Measurements from ENCODE around the gene OR51B2. TPM values are rescaled to one million over a fixed set of nuclear protein-coding genes. Genes with fewer than 3 reads are reported as not detected.

The OR51B2 gene
- total RNA-seq, 1 experiment from 2014 or later, result not detected

DNA sequence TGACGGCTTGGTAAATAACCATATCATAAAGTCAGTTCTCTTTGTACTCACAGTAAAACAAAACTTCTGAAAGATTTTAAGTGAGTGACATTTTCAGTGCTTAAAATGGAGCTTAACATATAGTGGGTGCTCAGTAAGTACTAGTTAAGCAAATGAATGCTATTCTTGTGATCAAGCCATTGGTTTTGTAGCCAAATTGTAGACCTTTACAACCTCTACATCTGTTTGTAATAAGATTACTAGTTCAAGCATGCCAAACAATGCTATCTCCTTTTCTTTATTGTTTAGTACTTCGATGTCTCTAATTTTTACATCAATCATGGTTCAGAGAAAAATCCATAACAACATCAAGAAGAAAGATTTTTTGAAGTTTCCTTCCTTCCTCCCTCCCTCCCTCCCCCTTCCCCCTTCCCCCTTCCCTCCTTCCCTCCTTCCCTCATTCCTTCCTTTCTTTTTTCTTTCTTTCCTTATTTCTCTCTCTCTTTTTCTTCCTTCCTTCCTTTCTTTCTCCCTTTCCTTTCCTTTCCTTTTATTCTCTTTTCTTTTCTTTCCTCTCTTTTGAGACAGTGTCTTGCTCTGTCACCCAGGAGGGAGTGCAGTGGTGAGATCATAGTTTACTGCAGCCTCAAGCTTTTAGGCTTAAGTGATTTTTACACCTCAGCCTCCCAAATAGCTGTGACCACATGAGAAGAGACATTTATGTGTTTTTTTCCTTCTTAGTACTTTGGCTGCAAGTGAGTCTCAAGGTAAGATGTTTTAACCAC is 16.7 kb downstream of the OR51B2 start:
- Histone ChIP-seq H3K23ac (ENCODE audit: insufficient read length, low read depth, low read length) (no peak overlapping the region), H3K27ac (ENCODE audit: insufficient read length, low read depth, low read length) (no peak overlapping the region), H3K56ac (ENCODE audit: insufficient read length, low read depth, low read length) (no peak overlapping the region), H3K14ac (ENCODE audit: insufficient read depth, low read length) (no peak overlapping the region), H3K4ac (ENCODE audit: low read depth, low read length) (no peak overlapping the region), H2AK5ac (ENCODE audit: insufficient read length, low read length) (no peak overlapping the region), H3K9ac (ENCODE audit: extremely low read depth, insufficient read length, low read length) (no peak overlapping the region), H2BK5ac (ENCODE audit: insufficient read length, low read length) (no peak overlapping the region), H3K79me1 (ENCODE audit: insufficient read depth, low read depth, low read length, poor library complexity, severe bottlenecking) (no peaks in the 10 kb centered on the region), H3K9me3 (ENCODE audit: control insufficient read depth, low read depth, low read length) (no peaks in the 10 kb centered on the region), H3K79me2 (ENCODE audit: insufficient read depth, low read length) (no peaks in the 10 kb centered on the region), H2BK20ac (ENCODE audit: low read depth, low read length, poor library complexity, severe bottlenecking) (no peak overlapping the region), H2BK15ac (ENCODE audit: low read depth, low read length) (no peak overlapping the region), H4K8ac (replicated peaks; ENCODE audit: insufficient read length, low read depth, low read length) (no peak overlapping the region), H4K5ac (ENCODE audit: insufficient read length, low read depth, low read length) (no peak overlapping the region), H2BK12ac (ENCODE audit: insufficient read length, low read depth, low read length) (no peak overlapping the region), H3K4me2 (ENCODE audit: insufficient read depth, insufficient read length, low read length) (no peak overlapping the region), H3K4me1 (ENCODE audit: insufficient read depth, low read length) (no peaks in the 10 kb centered on the region), H2BK120ac (ENCODE audit: low read depth, low read length, poor library complexity, severe bottlenecking) (no peak overlapping the region), H3K18ac (ENCODE audit: insufficient read length, low read depth, low read length) (no peak overlapping the region), H2AFZ (ENCODE audit: low read length) (no peak overlapping the region), H4K20me1 (ENCODE audit: control insufficient read depth, insufficient read depth, insufficient read length) (no peaks in the 10 kb centered on the region), H3K23me2 (ENCODE audit: insufficient read length, low read depth, low read length, poor library complexity, severe bottlenecking) (no peaks in the 10 kb centered on the region), H4K91ac (ENCODE audit: insufficient read length, low read depth, low read length) (no peak overlapping the region), H3K27me3 (ENCODE audit: insufficient read depth, low read length) (no peaks in the 10 kb centered on the region), H3T11ph (ENCODE audit: low read length) (no peak overlapping the region)
- Mint-ChIP-seq H3K9me3 (no peaks in the 10 kb centered on the region), H3K27ac (no peak overlapping the region), H3K4me1 (no peaks in the 10 kb centered on the region), H3K36me3 (ENCODE audit: insufficient read depth in 1 of 3, low read depth in 3 of 3) (no peaks in the 10 kb centered on the region), H3K4me3 (no peak overlapping the region), H3K27me3 (ENCODE audit: low read depth) (no peaks in the 10 kb centered on the region)
- TF ChIP-seq CTCF (conservative IDR thresholded peaks at IDR 0.05), result no peak
- no peak for DNase-seq
- no CpG with 5 or more reads among the region's 2 CpGs for WGBS (ENCODE audit: extremely low coverage, insufficient read length, low lambda C conversion rate)
